IMR-90 (cell line): ENCODE measurements around the gene SLC10A3. TPM values are rescaled to one million over a fixed set of nuclear protein-coding genes. Genes with fewer than 3 reads are reported as not detected.

Experiments
- ATAC-seq: fragments of 200-7000 bp; cut with Tn5 transposase; 2 replicates; pipeline ENCODE4 v1.9.1; 2020; ENCODE audit warnings: low read depth, mild to moderate bottlenecking, moderate library complexity
- BruUV-seq: library from RNA; stranded (reverse); fragments of 400-500 nt; replicated peaks from 2 replicates; lab custom pipeline; 2021; lab: Mats Ljungman, UMichigan
- CTCF ChIA-PET: fragments of 300-600 bp; formaldehyde crosslinking; extraction: SDS; loops from one replicate; lab custom pipeline; 2021; ENCODE audit warnings: antibody characterized with exemption; lab: Yijun Ruan, JAX
- POLR2A ChIA-PET: fragments of 300-600 bp; sonication (Branson Sonifier 250); formaldehyde crosslinking; loops from one replicate; lab custom pipeline; 2022; ENCODE audit warnings: antibody characterized with exemption; ENCODE audit not compliant: unreplicated experiment; lab: Charles Lee
- DNase-seq: peaks from one replicate; pipeline ENCODE4 v3.0.0; 2013
- H2AFZ ChIP-seq: replicated peaks from 2 replicates; pipeline ENCODE3; 2013; ENCODE audit warnings: low read length, mild to moderate bottlenecking; ENCODE audit not compliant: poor library complexity
- H2AK5ac ChIP-seq: 2 replicates; pipeline ENCODE4 v1.6.1; 2013; ENCODE audit warnings: low read depth, low read length, inconsistent platforms
- H2AK9ac ChIP-seq: replicated peaks from 2 replicates; pipeline ENCODE3; 2013; ENCODE audit warnings: mild to moderate bottlenecking, low read depth, low read length, moderate library complexity; ENCODE audit not compliant: poor library complexity
- H2BK120ac ChIP-seq: 2 replicates; pipeline ENCODE4 v1.6.1; 2013; ENCODE audit warnings: low read depth, low read length, inconsistent platforms
- H2BK15ac ChIP-seq: 3 replicates; pipeline ENCODE4 v1.6.1; 2013; ENCODE audit warnings: low read depth, low read length, inconsistent platforms
- H2BK20ac ChIP-seq: 2 replicates; pipeline ENCODE4 v1.6.1; 2013; ENCODE audit warnings: low read depth, mild to moderate bottlenecking, inconsistent platforms, low read length, moderate library complexity
- H2BK5ac ChIP-seq: 2 replicates; pipeline ENCODE4 v1.6.1; 2013; ENCODE audit warnings: mild to moderate bottlenecking, low read depth, low read length, inconsistent platforms; ENCODE audit not compliant: poor library complexity, severe bottlenecking
- H3K14ac ChIP-seq: replicated peaks from 2 replicates; pipeline ENCODE4 v1.6.1; 2013; ENCODE audit warnings: low read depth, low read length, inconsistent platforms
- H3K18ac ChIP-seq: 2 replicates; pipeline ENCODE4 v1.6.1; 2013; ENCODE audit warnings: low read depth, low read length, control low read depth
- H3K23ac ChIP-seq: 2 replicates; pipeline ENCODE4 v1.6.1; 2013; ENCODE audit warnings: low read depth, low read length, inconsistent platforms
- H3K27ac ChIP-seq: 2 replicates; pipeline ENCODE4 v1.5.1; 2013; ENCODE audit warnings: mild to moderate bottlenecking, control low read depth, low read length; ENCODE audit not compliant: insufficient read depth
- H3K27me3 ChIP-seq: 2 replicates; pipeline ENCODE4 v1.6.1; 2013; ENCODE audit warnings: low read length; ENCODE audit not compliant: control insufficient read depth, insufficient read depth
- H3K36me3 ChIP-seq: 2 replicates; pipeline ENCODE4 v1.6.1; 2013; ENCODE audit warnings: low read length, mixed read lengths; ENCODE audit not compliant: control insufficient read depth, insufficient read depth
- H3K4ac ChIP-seq: 2 replicates; pipeline ENCODE4 v1.6.1; 2013; ENCODE audit warnings: low read depth, low read length, inconsistent platforms
- H3K4me1 ChIP-seq: 2 replicates; pipeline ENCODE4 v1.6.1; 2013; ENCODE audit warnings: low read length, mixed read lengths; ENCODE audit not compliant: control insufficient read depth, insufficient read depth
- H3K4me2 ChIP-seq: 2 replicates; pipeline ENCODE4 v1.6.1; 2013; ENCODE audit warnings: low read depth, mild to moderate bottlenecking, control low read depth, low read length, moderate library complexity
- H3K4me3 ChIP-seq: 2 replicates; pipeline ENCODE4 v1.5.1; 2013; ENCODE audit warnings: low read depth, mild to moderate bottlenecking, control low read depth, low read length, moderate library complexity; ENCODE audit not compliant: insufficient read depth
- H3K56ac ChIP-seq: 2 replicates; pipeline ENCODE4 v1.6.1; 2013; ENCODE audit warnings: low read length, inconsistent platforms; ENCODE audit not compliant: insufficient read depth; ENCODE audit errors: extremely low read depth
- H3K79me1 ChIP-seq, 2 experiments: 2 replicates each; pipeline ENCODE4 v1.6.1; 2013; ENCODE audit warnings: low read length in 2 of 2, inconsistent platforms in 1 of 2, low read depth in 1 of 2
- H3K9ac ChIP-seq: 2 replicates; pipeline ENCODE4 v1.6.1; 2013; ENCODE audit warnings: low read depth, low read length, control low read depth
- H3K9me1 ChIP-seq: 2 replicates; pipeline ENCODE4 v1.6.1; 2013; ENCODE audit warnings: low read length, inconsistent platforms; ENCODE audit not compliant: insufficient read depth
- H3K9me3 ChIP-seq: 2 replicates; pipeline ENCODE4 v1.6.1; 2013; ENCODE audit warnings: low read length; ENCODE audit not compliant: control insufficient read depth, insufficient read depth
- H4K20me1 ChIP-seq: 2 replicates; pipeline ENCODE4 v1.6.1; 2013; ENCODE audit warnings: low read length, inconsistent platforms; ENCODE audit not compliant: insufficient read depth
- H4K5ac ChIP-seq: 2 replicates; pipeline ENCODE4 v1.6.1; 2013; ENCODE audit warnings: mild to moderate bottlenecking, low read depth, low read length, control low read depth
- H4K8ac ChIP-seq, 2 experiments: 2 replicates each; pipeline ENCODE4 v1.6.1; 2013; ENCODE audit warnings: low read depth in 2 of 2, low read length in 2 of 2, control low read depth in 1 of 2, inconsistent platforms in 1 of 2
- H4K91ac ChIP-seq: 2 replicates; pipeline ENCODE4 v1.6.1; 2013; ENCODE audit warnings: low read depth, low read length, inconsistent platforms; ENCODE audit not compliant: insufficient read depth
- BHLHE40 ChIP-seq: fragments of 150-350 bp; IDR thresholded peaks from 2 replicates; pipeline ENCODE4 v1.6.1; 2016; ENCODE audit warnings: mild to moderate bottlenecking, low read depth, low read length
- CEBPB ChIP-seq: IDR thresholded peaks from 2 replicates; pipeline ENCODE4 v1.6.1; 2012; ENCODE audit warnings: low read depth, low read length, improper control_type of control experiment
- CHD1 ChIP-seq: IDR thresholded peaks from 2 replicates; pipeline ENCODE4 v1.6.1; 2012; ENCODE audit warnings: low read depth, low read length, improper control_type of control experiment
- CTCF ChIP-seq: conservative IDR thresholded peaks from 2 replicates; pipeline ENCODE4 v1.5.1; 2012; ENCODE audit warnings: mild to moderate bottlenecking, low read depth, low read length, improper control_type of control experiment
- ELK1 ChIP-seq: fragments of 150-350 bp; IDR thresholded peaks from 2 replicates; pipeline ENCODE4 v1.6.1; 2016; ENCODE audit warnings: low read depth, mild to moderate bottlenecking, low read length, moderate library complexity, borderline replicate concordance
- FOS ChIP-seq: fragments of 150-350 bp; IDR thresholded peaks from 2 replicates; pipeline ENCODE4 v1.6.1; 2016; ENCODE audit warnings: low read depth, low read length
- MXI1 ChIP-seq: IDR thresholded peaks from 2 replicates; pipeline ENCODE4 v1.6.1; 2012; ENCODE audit warnings: low read depth, mild to moderate bottlenecking, low read length, moderate library complexity, borderline replicate concordance
- NFE2L2 ChIP-seq: fragments of 150-350 bp; IDR thresholded peaks from 2 replicates; pipeline ENCODE4 v1.6.1; 2016; ENCODE audit warnings: low read depth, mild to moderate bottlenecking, low read length
- RAD21 ChIP-seq: IDR thresholded peaks from 2 replicates; pipeline ENCODE4 v1.6.1; 2012; ENCODE audit warnings: low read length, improper control_type of control experiment
- RCOR1 ChIP-seq: IDR thresholded peaks from 2 replicates; pipeline ENCODE4 v1.6.1; 2012; ENCODE audit warnings: mild to moderate bottlenecking, low read length, improper control_type of control experiment; ENCODE audit not compliant: insufficient replicate concordance
- RFX5 ChIP-seq: IDR thresholded peaks from 2 replicates; pipeline ENCODE4 v1.8.0; 2012; ENCODE audit warnings: low read depth, mild to moderate bottlenecking, low read length, moderate library complexity
- USF2 ChIP-seq: fragments of 150-350 bp; IDR thresholded peaks from 2 replicates; pipeline ENCODE4 v1.6.1; 2017; ENCODE audit warnings: mild to moderate bottlenecking, antibody characterized with exemption, low read length, low read depth
- WGBS, 2 experiments: methylation state at CpG; one replicate each; pipeline versions ENCODE4 v1.1.5 to v1.1.7; 2013; ENCODE audit warnings: missing lambda C conversion rate in 2 of 2; ENCODE audit not compliant: insufficient read length in 1 of 2; ENCODE audit errors: extremely low coverage in 2 of 2; 5-methylcytosine and 5-hydroxymethylcytosine counted together
- dilution Hi-C: fragments of 300-500 bp; cut with HindIII; formaldehyde crosslinking; loops from one replicate; pipeline ENCODE4 v1.14.3; 2018; ENCODE audit warnings: low sequenced_read_pairs; ENCODE audit not compliant: unreplicated experiment
- in situ Hi-C: fragments of 300-500 bp; cut with MboI; formaldehyde crosslinking; loops from 3 replicates; pipeline ENCODE4 v1.14.3; 2019; ENCODE audit warnings: low sequenced_read_pairs, inconsistent platforms, mixed read lengths
- intact Hi-C: fragments of 100-400 bp; cut with micrococcal nuclease; formaldehyde crosslinking; loops from 2 replicates; pipeline ENCODE4 v1.10.0; 2022
- polyA plus RNA-seq, 3 experiments: library from polyadenylated mRNA; depleted of rRNA; stranded (reverse); fragments of >200 nt; gene quantifications; 2 replicates each; pipeline ENCODE4 v1.2.3, GENCODE V29; 2012; ENCODE audit warnings: low replicate concordance in 1 of 3
- total RNA-seq: library from RNA; depleted of rRNA; stranded (reverse); fragments of >200 nt; gene quantifications from 2 replicates; pipeline ENCODE4 v1.2.3, GENCODE V29; 2012

SLC10A3 gene
- total and polyA plus RNA-seq, 2 of the 4 experiments (the other 2 are of a cell fraction), result 15.2 to 24.6 TPM

GRCh38 chrX:154508384-154508745 lies 17.9 kb upstream of the SLC10A3 start:
- BruUV-seq, result no TSS peak
- CTCF ChIA-PET, result no interaction called here
- Histone ChIP-seq H3K56ac (no peak overlapping the region), H3K27ac (no peak overlapping the region), H2BK120ac (no peak overlapping the region), H2AK9ac (no peak overlapping the region), H3K18ac (no peak overlapping the region), H2AK5ac (no peak overlapping the region), H3K27me3 (no peaks in the 10 kb centered on the region), H3K23ac (no peak overlapping the region), H3K9me1 (peaks cover 4% of the 10 kb centered on the region), H2AFZ (no peak overlapping the region), H4K91ac (no peak overlapping the region), H3K79me1 (peaks cover 0 to 4% of the 10 kb centered on the region in 2 experiments; a peak in 1 of 4 replicates), H4K8ac (no peak overlapping the region), H3K9me3 (peaks cover 3% of the 10 kb centered on the region; the same call in 1 of the 2 replicates), H3K9ac (no peak overlapping the region), H3K4me2 (no peak overlapping the region), H2BK15ac (no peak overlapping the region), H3K36me3 (peaks cover 10% of the 10 kb centered on the region; the same call in 1 of the 2 replicates), H3K14ac (no peak overlapping the region), H3K4me1 (peaks cover 2% of the 10 kb centered on the region; the same call in 1 of the 2 replicates), H3K4ac (no peak overlapping the region), H4K20me1 (no peaks in the 10 kb centered on the region), H2BK20ac (no peak overlapping the region), H4K5ac (no peak overlapping the region), H2BK5ac (no peak overlapping the region), H3K4me3 (no peak overlapping the region)
- POLR2A ChIA-PET, result no interaction called here
- TF ChIP-seq CHD1 (no peak), ELK1 (no peak), FOS (no peak), RAD21 (no peak), RFX5 (no peak), USF2 (no peak), CEBPB (no peak), RCOR1 (no peak), CTCF (no peak), MXI1 (no peak), BHLHE40 (no peak), NFE2L2 (no peak)
- in situ Hi-C loops (no loop called here), intact Hi-C loops (no loop called here), dilution Hi-C loops (no loop called here)
- no peak for ATAC-seq
- 80% methylated on average over 10 of the region's 13 CpGs; no CpG with 5 or more reads in 1 of the 2 experiments for WGBS, 2 experiments
- no peak for DNase-seq
